HG03039 (cell line): ENCODE measurements around the gene GPR143.

Experiments used
- ATAC-seq: cut with Tn5 transposase; IDR thresholded peaks from one replicate; pipeline ENCODE4 v1.9.1; 2021; ENCODE audit warnings: mild to moderate bottlenecking, moderate library complexity; ENCODE audit not compliant: unreplicated experiment

Gene GPR143

GRCh38 chrX:9676738-9677097 lies 88.9 kb downstream of the GPR143 start:
- ATAC-seq: no peak

- ATAC-seq: no peak
Measured at GRCh38 chrX:9676306-9676705, 89.3 kb downstream of the GPR143 start.
